HG02840 (cell line): ENCODE measurements around the gene CEACAM18.

Source experiments
- ATAC-seq: cut with Tn5 transposase; IDR thresholded peaks from one replicate; pipeline ENCODE4 v1.9.1; 2021; ENCODE audit warnings: mild to moderate bottlenecking, moderate library complexity, moderate number of reproducible peaks; ENCODE audit not compliant: unreplicated experiment, low FRiP score

Gene CEACAM18

GRCh38 chr19:51524666-51525264 is 46.4 kb downstream of the CEACAM18 start:
- no peak for ATAC-seq

DNA sequence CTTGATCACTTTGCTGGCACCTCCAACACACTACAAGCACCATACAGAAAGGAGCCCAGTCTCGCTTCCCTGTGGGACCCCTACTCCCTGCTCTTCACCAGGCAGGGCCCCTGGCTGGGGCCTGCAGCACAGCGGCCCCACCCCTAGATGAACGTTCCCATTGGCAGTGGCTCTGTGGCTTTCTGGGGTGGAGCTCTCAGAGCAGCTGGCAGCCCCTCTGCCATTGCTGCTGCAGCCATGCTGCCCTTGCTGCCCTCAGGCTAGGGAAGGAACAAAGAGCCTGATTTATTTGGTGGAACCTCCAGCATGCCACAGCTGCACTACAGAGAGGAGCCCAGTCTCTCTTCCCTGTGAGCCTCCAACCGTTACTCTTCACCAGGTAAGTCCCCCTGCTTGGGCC is 47.3 kb downstream of the CEACAM18 start:
- no peak for ATAC-seq

DNA sequence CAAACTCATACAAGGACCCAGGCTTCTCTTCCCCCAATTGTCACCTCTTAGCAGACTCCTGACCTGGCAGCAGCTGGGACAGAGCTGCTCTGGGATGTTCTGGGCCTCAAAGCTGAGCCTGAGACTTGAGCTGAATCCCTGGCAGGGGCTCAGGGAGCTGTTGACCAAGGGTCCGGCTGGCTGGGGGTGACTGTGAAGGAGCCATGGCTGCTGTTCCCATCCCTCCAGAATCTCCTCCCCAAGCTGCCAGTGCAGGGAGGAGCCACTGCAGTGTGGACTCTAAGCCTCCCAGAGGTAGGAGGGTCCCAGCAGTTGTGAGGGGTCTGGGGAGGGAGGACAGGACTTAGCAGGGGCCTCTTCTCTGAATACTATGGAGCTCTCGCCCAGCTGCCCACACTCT is 51.0 kb downstream of the CEACAM18 start:
- ATAC-seq, result no peak

DNA sequence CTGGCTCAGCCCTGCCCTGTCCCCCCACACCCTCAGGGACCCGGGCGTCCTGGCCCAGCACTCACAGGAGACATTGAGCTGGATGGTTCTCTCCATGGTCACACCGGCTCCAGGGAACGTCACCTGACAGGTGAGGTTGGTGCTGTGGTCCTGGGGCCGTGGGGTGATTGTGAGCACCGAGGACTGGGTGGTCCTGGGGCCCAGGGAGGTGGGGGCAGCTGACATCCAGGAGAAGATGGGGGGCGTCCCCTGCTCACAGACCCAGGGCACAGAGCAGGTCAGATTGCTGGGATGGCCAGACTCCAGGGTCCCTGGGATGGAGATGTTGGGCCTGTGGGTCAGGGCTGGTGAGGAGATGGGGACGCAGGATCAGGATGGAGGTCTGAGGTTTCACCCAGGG is 52.3 kb downstream of the CEACAM18 start:
- no peak for ATAC-seq

GRCh38 chr19:51531349-51532315 is 53.3 kb downstream of the CEACAM18 start, which contains the start of gene SIGLEC6:
TSS of gene SIGLEC6 (minus strand) at chr19:51531670. CDS start at chr19:51531648, 22 bp downstream.
- ATAC-seq, result peak; percentile 60

DNA sequence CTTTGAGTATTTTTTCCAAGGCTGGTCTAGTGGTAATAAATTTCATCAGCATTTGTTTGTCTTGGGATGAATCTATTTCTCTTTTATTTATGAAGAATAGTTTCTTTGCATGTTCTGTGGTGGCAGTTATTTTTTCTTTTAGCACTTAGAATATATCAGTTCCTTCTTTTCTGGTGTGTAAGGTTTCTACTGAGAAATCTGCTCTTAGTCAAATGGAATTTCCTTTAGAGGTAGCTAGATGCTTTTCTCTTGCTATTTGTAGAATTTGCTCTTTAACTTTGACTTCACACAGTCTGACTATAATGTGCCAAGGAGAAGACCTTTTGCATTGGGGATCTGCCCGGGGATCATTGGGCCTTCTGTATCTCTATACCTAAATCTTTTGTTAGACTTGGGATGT is 57.2 kb downstream of the CEACAM18 start:
- ATAC-seq, result no peak

- no peak for ATAC-seq
Observed at GRCh38 chr19:51539821-51540366, 61.6 kb downstream of the CEACAM18 start.
